MM.1S (cell line): ENCODE results near the gene BUB3.

Experiments
- EZH2phosphoT487 ChIP-seq: fragments of 300-600 bp; sonication (generic); IDR thresholded peaks from 2 replicates; pipeline ENCODE4 v1.6.1; 2018; ENCODE audit warnings: antibody characterized with exemption, low read length
- TF ChIP-seq, protein P1 (sequence below): fragments of 300-600 bp; sonication (generic); IDR thresholded peaks from 2 replicates; pipeline ENCODE4 v1.5.1; 2016; ENCODE audit warnings: antibody characterized with exemption, low read length, mixed read lengths

DNA sequence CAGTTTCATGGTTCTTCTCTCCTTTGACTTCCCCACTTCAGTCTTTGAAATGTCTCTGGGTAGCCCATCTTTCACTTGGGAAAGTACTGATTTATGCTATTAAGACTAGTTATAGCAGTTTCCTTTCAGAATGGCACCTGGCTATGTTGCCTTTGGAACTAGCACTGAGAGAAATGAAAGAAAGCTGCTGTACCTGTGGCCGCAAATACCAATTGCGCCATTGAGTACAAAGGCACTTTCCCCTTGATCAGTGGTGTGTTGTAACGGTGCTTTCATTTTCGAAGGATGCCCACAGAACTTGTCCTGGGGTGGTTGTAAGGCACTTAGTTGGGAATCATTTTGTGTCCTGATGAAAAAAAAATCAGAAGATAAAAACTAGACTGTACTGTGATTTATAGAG, 16.8 kb downstream of the BUB3 start:
- TF ChIP-seq, protein P1, sequence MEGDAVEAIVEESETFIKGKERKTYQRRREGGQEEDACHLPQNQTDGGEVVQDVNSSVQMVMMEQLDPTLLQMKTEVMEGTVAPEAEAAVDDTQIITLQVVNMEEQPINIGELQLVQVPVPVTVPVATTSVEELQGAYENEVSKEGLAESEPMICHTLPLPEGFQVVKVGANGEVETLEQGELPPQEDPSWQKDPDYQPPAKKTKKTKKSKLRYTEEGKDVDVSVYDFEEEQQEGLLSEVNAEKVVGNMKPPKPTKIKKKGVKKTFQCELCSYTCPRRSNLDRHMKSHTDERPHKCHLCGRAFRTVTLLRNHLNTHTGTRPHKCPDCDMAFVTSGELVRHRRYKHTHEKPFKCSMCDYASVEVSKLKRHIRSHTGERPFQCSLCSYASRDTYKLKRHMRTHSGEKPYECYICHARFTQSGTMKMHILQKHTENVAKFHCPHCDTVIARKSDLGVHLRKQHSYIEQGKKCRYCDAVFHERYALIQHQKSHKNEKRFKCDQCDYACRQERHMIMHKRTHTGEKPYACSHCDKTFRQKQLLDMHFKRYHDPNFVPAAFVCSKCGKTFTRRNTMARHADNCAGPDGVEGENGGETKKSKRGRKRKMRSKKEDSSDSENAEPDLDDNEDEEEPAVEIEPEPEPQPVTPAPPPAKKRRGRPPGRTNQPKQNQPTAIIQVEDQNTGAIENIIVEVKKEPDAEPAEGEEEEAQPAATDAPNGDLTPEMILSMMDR, result no peak
- no peak for TF ChIP-seq EZH2phosphoT487
